Ovary (tissue), 3 donors: ENCODE data around the gene SIX3.

Experiments
- POLR2A ChIP-seq: fragments of 450-650 bp; IDR thresholded peaks from one replicate; pipeline ENCODE4 v1.6.1; 2017; ENCODE audit warnings: antibody characterized with exemption, mild to moderate bottlenecking, moderate library complexity
- TF ChIP-seq, protein P1 (sequence below), 3 donors: fragments of 450-650 bp in 2 of 3; fragments of 200-600 bp in 1 of 3; IDR thresholded peaks; one replicate each; pipeline versions ENCODE4 v1.5.1 to v1.8.0; 2016 to 2022; ENCODE audit warnings: antibody characterized with exemption in 3 of 3, mild to moderate bottlenecking in 1 of 3
- donor health status: DM: no; HTN: no; CAD: no.

DNA sequence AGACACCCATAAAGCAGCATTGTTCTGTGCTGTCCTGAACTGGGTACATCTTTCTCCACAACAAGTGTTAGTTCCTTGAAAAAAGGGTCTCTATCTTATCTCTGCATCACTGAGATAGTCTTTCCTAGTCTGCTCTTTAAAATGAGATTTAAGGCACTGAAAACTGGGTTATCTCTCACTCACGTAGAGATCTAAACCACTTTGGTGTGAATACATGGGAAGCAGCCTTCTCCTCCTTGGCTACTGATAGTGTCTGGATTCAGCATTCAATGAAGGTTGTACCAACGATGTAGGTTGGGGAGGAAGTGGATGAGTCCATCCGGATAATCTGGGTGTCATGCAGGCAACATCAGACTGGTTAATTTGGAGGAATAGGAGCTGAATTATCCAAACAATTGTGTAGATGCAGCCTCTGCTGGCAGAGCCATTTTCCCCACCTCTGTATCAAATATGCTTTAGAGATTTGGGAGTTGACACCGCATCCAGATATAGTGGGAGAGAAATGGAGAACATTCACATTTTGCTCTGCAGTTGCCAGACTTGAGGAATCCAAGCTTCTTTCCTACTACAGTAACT lies 15.9 kb upstream of the SIX3 start:
- TF ChIP-seq, protein P1, sequence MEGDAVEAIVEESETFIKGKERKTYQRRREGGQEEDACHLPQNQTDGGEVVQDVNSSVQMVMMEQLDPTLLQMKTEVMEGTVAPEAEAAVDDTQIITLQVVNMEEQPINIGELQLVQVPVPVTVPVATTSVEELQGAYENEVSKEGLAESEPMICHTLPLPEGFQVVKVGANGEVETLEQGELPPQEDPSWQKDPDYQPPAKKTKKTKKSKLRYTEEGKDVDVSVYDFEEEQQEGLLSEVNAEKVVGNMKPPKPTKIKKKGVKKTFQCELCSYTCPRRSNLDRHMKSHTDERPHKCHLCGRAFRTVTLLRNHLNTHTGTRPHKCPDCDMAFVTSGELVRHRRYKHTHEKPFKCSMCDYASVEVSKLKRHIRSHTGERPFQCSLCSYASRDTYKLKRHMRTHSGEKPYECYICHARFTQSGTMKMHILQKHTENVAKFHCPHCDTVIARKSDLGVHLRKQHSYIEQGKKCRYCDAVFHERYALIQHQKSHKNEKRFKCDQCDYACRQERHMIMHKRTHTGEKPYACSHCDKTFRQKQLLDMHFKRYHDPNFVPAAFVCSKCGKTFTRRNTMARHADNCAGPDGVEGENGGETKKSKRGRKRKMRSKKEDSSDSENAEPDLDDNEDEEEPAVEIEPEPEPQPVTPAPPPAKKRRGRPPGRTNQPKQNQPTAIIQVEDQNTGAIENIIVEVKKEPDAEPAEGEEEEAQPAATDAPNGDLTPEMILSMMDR (IDR thresholded peaks at IDR 0.05): no peak
- no peak for TF ChIP-seq POLR2A
